ENCODE data around the gene POLR3E. TPM values are rescaled to one million over a fixed set of nuclear protein-coding genes. Genes with fewer than 3 reads are reported as not detected.

POLR3E gene
- total RNA-seq, 2 experiments from 2014 or later: 70.9 to 87.4 TPM

GRCh38 chr16:22307838-22308237 lies 10.6 kb downstream of the POLR3E start:
- ChIA-PET CTCF (interaction anchor here (0.5 to 1.3 kb wide), 3 partner anchors 10 to 163 kb away, joined by 3 read pairs; no protein-coding TSS in a partner anchor), POLR2A (no interaction called here)
- intact Hi-C loops (cut with DNase I, micrococcal nuclease): no loop called here
- DNase-seq (no peak), ATAC-seq (no peak)
- H3K9me3 Mint-ChIP-seq (ENCODE audit: low read depth): no peaks in the 10 kb centered on the region
- H3K27me3 Mint-ChIP-seq: no peaks in the 10 kb centered on the region
- peaks cover 2% of the 10 kb centered on the region for H3K4me1 Mint-ChIP-seq
- H3K4me3 Mint-ChIP-seq: no peak overlapping the region
- H3K36me3 Mint-ChIP-seq (ENCODE audit: low read depth): peaks cover 35% of the 10 kb centered on the region
- no peak overlapping the region for H3K27ac Mint-ChIP-seq

GRCh38 chr16:22308824-22309520 lies 11.8 kb downstream of the POLR3E start:
- peaks cover 33% of the 10 kb centered on the region for H3K36me3 Mint-ChIP-seq (ENCODE audit: low read depth)
- no peaks in the 10 kb centered on the region for H3K27me3 Mint-ChIP-seq
- no peak overlapping the region for H3K4me3 Mint-ChIP-seq
- ChIA-PET CTCF (interaction anchor here (0.5 to 1.3 kb wide), 5 partner anchors 9 to 330 kb away, joined by 3 read pairs; no protein-coding TSS in a partner anchor), POLR2A (interaction anchor here (0.6 kb wide), 1 partner anchor 1038 kb away, joined by 4 read pairs; no protein-coding TSS in a partner anchor)
- no peaks in the 10 kb centered on the region for H3K9me3 Mint-ChIP-seq (ENCODE audit: low read depth)
- H3K4me1 Mint-ChIP-seq: no peaks in the 10 kb centered on the region
- intact Hi-C loops (cut with DNase I, micrococcal nuclease): no loop called here
- ATAC-seq: no peak
- no peak for DNase-seq
- no peak overlapping the region for H3K27ac Mint-ChIP-seq

GRCh38 chr16:22311520-22311919 lies 14.3 kb downstream of the POLR3E start:
- DNase-seq (no peak), ATAC-seq (no peak)
- H3K4me3 Mint-ChIP-seq: no peak overlapping the region
- CTCF ChIA-PET: interaction anchor here (0.7 kb wide), 1 partner anchor 35 kb away, joined by 3 read pairs; no protein-coding TSS in a partner anchor
- intact Hi-C loops (cut with DNase I, micrococcal nuclease): loop anchor here in 1 of 2 experiments (5.0 to 10.0 kb wide), 2 partner anchors 744 to 1157 kb away; partner anchors contain the start of genes DNAH3 and LDAF1
- no peak overlapping the region for H3K27ac Mint-ChIP-seq
- POLR2A ChIA-PET: no interaction called here
- no peaks in the 10 kb centered on the region for H3K27me3 Mint-ChIP-seq
- H3K9me3 Mint-ChIP-seq (ENCODE audit: low read depth): no peaks in the 10 kb centered on the region
- peaks cover 35% of the 10 kb centered on the region for H3K36me3 Mint-ChIP-seq (ENCODE audit: low read depth)
- no peaks in the 10 kb centered on the region for H3K4me1 Mint-ChIP-seq

GRCh38 chr16:22312897-22313781 lies 15.9 kb downstream of the POLR3E start:
- no peak overlapping the region for H3K27ac Mint-ChIP-seq
- DNase-seq: no peak
- no peaks in the 10 kb centered on the region for H3K9me3 Mint-ChIP-seq (ENCODE audit: low read depth)
- CTCF ChIA-PET: interaction anchor here (1.0 kb wide), 1 partner anchor 13 kb away, joined by 3 read pairs; no protein-coding TSS in a partner anchor
- POLR2A ChIA-PET: interaction anchor here (0.6 to 0.7 kb wide), 2 partner anchors 12 to 109 kb away, joined by 3 to 6 read pairs; no protein-coding TSS in a partner anchor
- H3K4me1 Mint-ChIP-seq: no peaks in the 10 kb centered on the region
- H3K36me3 Mint-ChIP-seq (ENCODE audit: low read depth): peaks cover 32% of the 10 kb centered on the region
- H3K4me3 Mint-ChIP-seq: no peak overlapping the region
- no peak for ATAC-seq
- intact Hi-C loops (cut with DNase I, micrococcal nuclease): loop anchor here in 1 of 2 experiments (5.0 to 10.0 kb wide), 2 partner anchors 746 to 1158 kb away; partner anchors contain the start of genes DNAH3 and LDAF1
- no peaks in the 10 kb centered on the region for H3K27me3 Mint-ChIP-seq

- peak overlapping the region; percentile 13 for H3K27ac Mint-ChIP-seq
- H3K4me1 Mint-ChIP-seq: no peaks in the 10 kb centered on the region
- CTCF ChIA-PET: interaction anchor here (0.6 to 1.0 kb wide), 4 partner anchors 14 to 125 kb away, joined by 3 read pairs; no protein-coding TSS in a partner anchor
- no peaks in the 10 kb centered on the region for H3K27me3 Mint-ChIP-seq
- POLR2A ChIA-PET: no interaction called here
- H3K9me3 Mint-ChIP-seq (ENCODE audit: low read depth): no peaks in the 10 kb centered on the region
- no peak for ATAC-seq
- peaks cover 29% of the 10 kb centered on the region for H3K36me3 Mint-ChIP-seq (ENCODE audit: low read depth)
- DNase-seq: no peak
- no peak overlapping the region for H3K4me3 Mint-ChIP-seq
- intact Hi-C loops (cut with DNase I, micrococcal nuclease): loop anchor here in 1 of 2 experiments (5.0 to 10.0 kb wide), 2 partner anchors 747 to 1159 kb away; partner anchors contain the start of genes DNAH3 and LDAF1
Measured at GRCh38 chr16:22313876-22314470, 16.8 kb downstream of the POLR3E start.

GRCh38 chr16:22314661-22315626 lies 17.7 kb downstream of the POLR3E start:
- POLR2A ChIA-PET: no interaction called here
- no peak for ATAC-seq
- Mint-ChIP-seq H3K27me3 (no peaks in the 10 kb centered on the region), H3K4me1 (no peaks in the 10 kb centered on the region), H3K4me3 (no peak overlapping the region), H3K27ac (no peak overlapping the region), H3K9me3 (ENCODE audit: low read depth) (no peaks in the 10 kb centered on the region), H3K36me3 (ENCODE audit: low read depth) (peaks cover 30% of the 10 kb centered on the region)
- CTCF ChIA-PET: interaction anchor here (0.6 to 0.7 kb wide), 3 partner anchors 53 to 126 kb away, joined by 3 read pairs; no protein-coding TSS in a partner anchor
- intact Hi-C loops (cut with DNase I, micrococcal nuclease): loop anchor here in 1 of 2 experiments (5.0 to 10.0 kb wide), 3 partner anchors 102 to 1160 kb away; partner anchors contain the start of genes DNAH3 and LDAF1
- no peak for DNase-seq

- ChIA-PET CTCF (no interaction called here), POLR2A (no interaction called here)
- Mint-ChIP-seq H3K4me1 (peaks cover under 1% of the 10 kb centered on the region), H3K4me3 (no peak overlapping the region), H3K36me3 (ENCODE audit: low read depth) (peaks cover 36% of the 10 kb centered on the region), H3K9me3 (ENCODE audit: low read depth) (no peaks in the 10 kb centered on the region), H3K27ac (no peak overlapping the region), H3K27me3 (no peaks in the 10 kb centered on the region)
- DNase-seq (no peak), ATAC-seq (no peak)
- intact Hi-C loops (cut with DNase I, micrococcal nuclease): loop anchor here in 1 of 2 experiments (5.0 to 10.0 kb wide), 2 partner anchors 101 to 1161 kb away; partner anchors contain the start of genes DNAH3 and LDAF1
Measured at GRCh38 chr16:22315979-22316378, 18.8 kb downstream of the POLR3E start.

- no peak for ATAC-seq
- ChIA-PET POLR2A (no interaction called here), CTCF (no interaction called here)
- Mint-ChIP-seq H3K9me3 (ENCODE audit: low read depth) (no peaks in the 10 kb centered on the region), H3K4me3 (no peak overlapping the region), H3K27me3 (no peaks in the 10 kb centered on the region), H3K36me3 (ENCODE audit: low read depth) (peaks cover 40% of the 10 kb centered on the region), H3K27ac (no peak overlapping the region), H3K4me1 (peaks cover 4% of the 10 kb centered on the region)
- DNase-seq: no peak
- intact Hi-C loops (cut with DNase I, micrococcal nuclease): loop anchor here in 1 of 2 experiments (5.0 to 10.0 kb wide), 2 partner anchors 101 to 1162 kb away; partner anchors contain the start of genes DNAH3 and LDAF1
Measured at GRCh38 chr16:22316411-22316811, 19.2 kb downstream of the POLR3E start.

- Mint-ChIP-seq H3K27me3 (no peaks in the 10 kb centered on the region), H3K4me3 (no peak overlapping the region), H3K27ac (peak overlapping the region; percentile 31), H3K4me1 (peaks cover 4% of the 10 kb centered on the region), H3K36me3 (ENCODE audit: low read depth) (peaks cover 39% of the 10 kb centered on the region), H3K9me3 (ENCODE audit: low read depth) (no peaks in the 10 kb centered on the region)
- intact Hi-C loops (cut with DNase I, micrococcal nuclease): loop anchor here in 1 of 2 experiments (5.0 to 10.0 kb wide), 2 partner anchors 100 to 1162 kb away; partner anchors contain the start of genes DNAH3 and LDAF1
- DNase-seq (no peak), ATAC-seq (no peak)
- ChIA-PET CTCF (no interaction called here), POLR2A (no interaction called here)
Measured at GRCh38 chr16:22317001-22317530, 19.9 kb downstream of the POLR3E start.

GRCh38 chr16:22317625-22318024 lies 20.4 kb downstream of the POLR3E start:
- Mint-ChIP-seq H3K9me3 (ENCODE audit: low read depth) (no peaks in the 10 kb centered on the region), H3K4me1 (peaks cover 4% of the 10 kb centered on the region), H3K36me3 (ENCODE audit: low read depth) (peaks cover 43% of the 10 kb centered on the region), H3K4me3 (no peak overlapping the region), H3K27me3 (no peaks in the 10 kb centered on the region), H3K27ac (peak overlapping the region; percentile 31)
- intact Hi-C loops (cut with DNase I, micrococcal nuclease): loop anchor here in 1 of 2 experiments (5.0 to 10.0 kb wide), 2 partner anchors 100 to 1163 kb away; partner anchors contain the start of genes DNAH3 and LDAF1
- ATAC-seq (no peak), DNase-seq (no peak)
- ChIA-PET POLR2A (no interaction called here), CTCF (interaction anchor here (0.7 to 1.0 kb wide), 4 partner anchors 16 to 129 kb away, joined by 3 to 5 read pairs (median 3); no protein-coding TSS in a partner anchor)
